GM10266 (cell line): ENCODE data around the gene PIH1D1.

Source experiments
- DNase-seq: peaks from one replicate; pipeline ENCODE4 v3.0.0; 2012; ENCODE audit errors: extremely low spot score
- TF ChIP-seq, protein P1 (sequence below): IDR thresholded peaks from 2 replicates; pipeline ENCODE4 v1.5.1; 2012; ENCODE audit warnings: mild to moderate bottlenecking, low read depth; ENCODE audit not compliant: control insufficient read depth, insufficient read depth; ENCODE audit errors: missing control alignments

The PIH1D1 gene

DNA sequence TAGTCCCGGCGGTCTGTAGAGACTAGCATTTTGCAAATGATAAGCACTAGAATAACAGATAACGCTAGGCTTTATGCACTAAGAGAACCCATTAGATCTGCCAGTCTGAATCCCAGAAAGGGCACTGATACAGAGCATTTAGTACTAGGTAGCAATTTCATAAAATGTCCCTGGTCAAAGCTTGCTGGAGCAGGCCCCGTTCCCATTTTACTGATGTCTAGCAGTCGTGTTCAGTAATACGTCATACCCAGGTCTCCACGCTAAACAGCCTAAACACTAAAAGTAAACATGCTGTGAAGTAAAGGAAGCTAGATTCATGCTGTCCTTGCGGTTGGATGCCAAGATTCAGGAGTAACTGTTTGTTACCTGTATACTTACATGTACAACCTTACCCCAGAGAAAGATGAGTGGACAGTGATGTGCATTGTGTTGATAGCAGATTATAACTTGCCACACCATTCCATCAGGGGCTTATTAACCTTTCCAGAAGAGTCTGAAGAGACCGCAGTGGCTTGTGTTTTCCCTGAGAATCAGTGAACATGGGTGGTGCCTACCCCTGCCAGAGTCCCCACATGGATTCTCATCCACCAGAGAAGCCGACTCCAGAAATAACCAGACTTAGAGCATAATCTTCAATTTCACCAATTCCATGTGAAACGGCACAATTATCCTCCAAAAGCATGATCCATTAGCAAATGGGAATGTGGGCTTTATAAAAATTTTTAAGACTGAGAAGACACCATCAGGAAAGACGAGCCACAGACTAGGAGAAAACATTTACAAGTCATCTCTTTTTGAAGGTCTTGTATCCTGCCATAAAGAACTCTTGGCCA lies 41.2 kb upstream of the PIH1D1 start:
- no peak for DNase-seq
- TF ChIP-seq, protein P1, sequence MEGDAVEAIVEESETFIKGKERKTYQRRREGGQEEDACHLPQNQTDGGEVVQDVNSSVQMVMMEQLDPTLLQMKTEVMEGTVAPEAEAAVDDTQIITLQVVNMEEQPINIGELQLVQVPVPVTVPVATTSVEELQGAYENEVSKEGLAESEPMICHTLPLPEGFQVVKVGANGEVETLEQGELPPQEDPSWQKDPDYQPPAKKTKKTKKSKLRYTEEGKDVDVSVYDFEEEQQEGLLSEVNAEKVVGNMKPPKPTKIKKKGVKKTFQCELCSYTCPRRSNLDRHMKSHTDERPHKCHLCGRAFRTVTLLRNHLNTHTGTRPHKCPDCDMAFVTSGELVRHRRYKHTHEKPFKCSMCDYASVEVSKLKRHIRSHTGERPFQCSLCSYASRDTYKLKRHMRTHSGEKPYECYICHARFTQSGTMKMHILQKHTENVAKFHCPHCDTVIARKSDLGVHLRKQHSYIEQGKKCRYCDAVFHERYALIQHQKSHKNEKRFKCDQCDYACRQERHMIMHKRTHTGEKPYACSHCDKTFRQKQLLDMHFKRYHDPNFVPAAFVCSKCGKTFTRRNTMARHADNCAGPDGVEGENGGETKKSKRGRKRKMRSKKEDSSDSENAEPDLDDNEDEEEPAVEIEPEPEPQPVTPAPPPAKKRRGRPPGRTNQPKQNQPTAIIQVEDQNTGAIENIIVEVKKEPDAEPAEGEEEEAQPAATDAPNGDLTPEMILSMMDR, result no peak

DNA sequence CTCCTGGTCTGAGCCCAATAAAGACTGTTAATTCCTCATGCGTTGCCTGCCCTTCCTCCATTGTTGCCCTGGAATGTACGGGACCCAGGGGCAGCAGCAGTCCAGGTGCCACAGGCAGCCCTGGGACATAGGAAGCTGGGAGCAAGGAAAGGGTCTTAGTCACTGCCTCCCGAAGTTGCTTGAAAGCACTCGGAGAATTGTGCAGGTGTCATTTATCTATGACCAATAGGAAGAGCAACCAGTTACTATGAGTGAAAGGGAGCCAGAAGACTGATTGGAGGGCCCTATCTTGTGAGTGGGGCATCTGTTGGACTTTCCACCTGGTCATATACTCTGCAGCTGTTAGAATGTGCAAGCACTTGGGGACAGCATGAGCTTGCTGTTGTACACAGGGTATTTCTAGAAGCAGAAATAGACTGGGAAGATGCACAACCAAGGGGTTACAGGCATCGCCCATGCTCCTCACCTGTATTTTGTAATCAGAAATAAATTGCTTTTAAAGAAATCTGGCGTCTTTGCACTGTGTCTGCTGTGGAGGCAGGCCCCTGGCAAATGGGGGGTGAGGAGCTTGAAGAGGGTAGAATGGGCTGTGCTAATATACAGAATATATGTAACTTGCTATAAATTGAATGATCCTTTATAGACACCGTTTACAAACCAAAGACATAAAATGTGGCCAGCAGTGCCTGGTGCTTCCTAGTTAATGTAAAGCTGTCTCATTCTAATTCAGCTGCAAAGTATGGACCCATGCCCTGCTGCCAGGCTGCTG lies 40.4 kb upstream of the PIH1D1 start:
- TF ChIP-seq, protein P1, result no peak
- DNase-seq, result no peak

DNA sequence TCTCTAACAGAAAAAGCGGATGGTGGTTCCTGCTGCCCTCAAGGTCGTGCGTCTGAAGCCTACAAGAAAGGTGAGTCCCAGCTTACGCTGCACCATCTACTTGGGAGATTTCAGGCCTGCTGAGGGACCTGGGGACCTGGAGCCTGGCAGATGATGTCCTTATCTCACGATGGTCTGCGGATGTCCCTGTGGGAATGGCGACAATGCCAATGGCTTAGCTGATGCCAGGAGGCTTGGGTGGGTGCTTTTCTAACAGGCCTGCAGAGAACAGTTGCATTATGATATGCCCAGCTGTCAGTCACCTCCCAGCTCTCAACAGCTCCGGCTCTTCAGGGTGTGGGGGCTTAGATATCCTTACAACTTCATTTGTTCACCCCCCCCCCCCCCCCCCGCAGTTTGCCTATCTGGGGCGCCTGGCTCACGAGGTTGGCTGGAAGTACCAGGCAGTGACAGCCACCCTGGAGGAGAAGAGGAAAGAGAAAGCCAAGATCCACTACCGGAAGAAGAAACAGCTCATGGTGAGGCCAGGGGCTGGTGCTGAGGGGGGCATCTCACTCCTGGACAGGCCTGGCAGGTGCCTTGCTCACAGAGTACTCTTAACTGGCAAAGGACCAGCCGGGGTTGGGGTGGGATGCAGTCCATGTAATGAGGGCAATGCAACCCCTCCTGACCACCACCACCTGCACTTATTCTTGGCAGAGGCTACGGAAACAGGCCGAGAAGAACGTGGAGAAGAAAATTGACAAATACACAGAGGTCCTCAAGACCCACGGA lies 39.6 kb upstream of the PIH1D1 start:
- no peak for DNase-seq
- TF ChIP-seq, protein P1, result no peak

DNA sequence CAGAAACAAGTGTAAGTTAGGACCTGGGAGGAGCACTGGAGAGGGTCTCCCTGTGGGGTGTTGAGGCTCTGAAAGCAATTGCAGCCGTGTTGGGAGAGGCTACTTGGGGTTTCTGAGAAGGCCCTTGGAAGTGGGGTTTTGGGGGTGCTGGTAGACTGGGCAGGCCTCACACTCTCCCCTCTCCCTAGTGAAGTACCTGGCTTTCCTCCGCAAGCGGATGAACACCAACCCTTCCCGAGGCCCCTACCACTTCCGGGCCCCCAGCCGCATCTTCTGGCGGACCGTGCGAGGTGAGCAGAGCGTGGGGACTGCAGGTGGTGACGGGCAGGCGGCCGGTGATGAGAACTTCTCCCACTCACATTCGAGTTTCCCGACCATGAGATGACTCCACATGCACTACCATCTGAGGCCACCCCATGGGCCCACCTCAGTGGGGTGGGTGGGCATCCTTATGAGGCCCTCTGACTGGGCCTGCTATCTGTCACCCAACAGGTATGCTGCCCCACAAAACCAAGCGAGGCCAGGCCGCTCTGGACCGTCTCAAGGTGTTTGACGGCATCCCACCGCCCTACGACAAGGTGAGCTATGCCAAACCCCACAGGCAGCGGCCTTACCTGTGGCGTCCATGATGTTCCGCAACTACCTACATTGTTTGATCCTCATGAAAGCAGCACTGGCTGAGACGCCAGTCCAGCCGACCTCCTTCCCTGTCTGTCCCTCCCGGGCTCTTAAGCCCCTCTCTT lies 38.8 kb upstream of the PIH1D1 start:
- DNase-seq, result no peak
- TF ChIP-seq, protein P1, result no peak

DNA sequence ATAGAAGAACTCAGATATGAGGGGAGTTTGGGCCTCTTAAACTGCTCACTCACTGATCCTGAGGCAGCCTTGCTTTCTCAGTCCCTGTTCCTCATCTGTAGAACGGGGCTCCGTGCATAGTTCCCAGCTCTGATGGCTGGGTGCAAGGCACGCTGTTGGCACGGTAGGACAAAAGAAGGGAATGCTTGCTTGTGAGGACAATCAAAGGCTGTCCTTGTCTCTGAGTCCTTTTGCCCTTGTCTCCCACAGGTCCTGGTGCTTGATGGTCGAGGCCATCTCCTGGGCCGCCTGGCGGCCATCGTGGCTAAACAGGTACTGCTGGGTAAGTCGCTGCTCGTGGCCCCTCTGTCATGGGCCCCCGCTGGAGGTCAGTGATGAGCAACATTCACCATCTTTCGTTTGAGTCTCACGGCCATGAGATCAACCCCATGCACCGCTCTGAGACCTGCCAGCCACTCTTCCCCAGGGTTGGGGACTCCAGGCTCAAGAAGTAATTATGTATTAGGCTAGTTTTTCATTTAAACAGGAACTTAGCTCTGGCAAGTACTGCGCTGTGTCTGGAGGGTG lies 38.1 kb upstream of the PIH1D1 start:
- DNase-seq, result no peak
- TF ChIP-seq, protein P1, result peak; percentile 50

DNA sequence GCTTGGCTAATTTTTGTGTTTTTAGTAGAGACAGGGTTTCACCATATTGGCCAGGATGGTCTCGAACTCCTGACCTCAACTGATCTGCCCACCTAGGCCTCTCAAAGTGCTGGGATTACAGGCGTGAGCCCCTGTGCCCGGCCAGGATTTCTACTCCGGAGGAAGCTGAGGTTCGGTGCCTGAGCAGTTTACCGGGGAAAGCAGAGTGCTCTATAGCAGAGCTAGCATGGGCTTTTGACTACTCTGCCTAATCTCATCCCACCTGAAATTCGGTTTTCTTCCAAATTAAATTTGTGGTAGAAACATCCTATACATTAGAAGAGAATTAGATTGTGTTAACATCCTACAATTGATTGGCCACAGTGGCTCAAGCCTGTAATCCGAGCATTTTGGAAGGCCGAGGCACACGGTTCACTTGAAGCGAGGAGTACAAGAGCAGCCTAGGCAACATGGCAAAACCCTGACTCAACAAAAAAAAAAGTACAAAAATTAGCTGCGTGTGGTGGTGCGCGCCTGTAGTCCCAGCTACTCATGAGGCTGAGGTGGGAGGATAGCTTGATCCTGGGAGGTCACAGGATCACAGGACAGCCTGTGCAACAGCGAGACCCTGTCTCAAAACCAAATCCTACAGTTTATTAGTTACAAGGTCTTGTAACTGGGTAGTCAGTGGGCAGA lies 37.4 kb upstream of the PIH1D1 start:
- TF ChIP-seq, protein P1, result no peak
- no peak for DNase-seq
